Hepatocyte (in vitro differentiated cells): Measurements from ENCODE around the gene STS. TPM values are rescaled to one million over a fixed set of nuclear protein-coding genes. Genes with fewer than 3 reads are reported as not detected.

ENCODE experiments used
- DNase-seq: peaks from one replicate; pipeline ENCODE4 v3.0.0-alpha.2; 2016; ENCODE audit warnings: low spot score
- H2AFZ ChIP-seq: fragments of 200-600 bp; sonication (generic); 2 replicates; pipeline ENCODE4 v1.6.0; 2016; ENCODE audit warnings: antibody characterized with exemption, mild to moderate bottlenecking
- H3K27ac ChIP-seq: fragments of 200-600 bp; sonication (generic); 2 replicates; pipeline ENCODE4 v1.5.1; 2016; ENCODE audit warnings: mild to moderate bottlenecking
- H3K27me3 ChIP-seq: fragments of 200-600 bp; sonication (generic); 2 replicates; pipeline ENCODE4 v1.6.1; 2016
- H3K36me3 ChIP-seq: fragments of 200-600 bp; sonication (generic); replicated peaks from 2 replicates; pipeline ENCODE4 v1.5.1; 2016; ENCODE audit warnings: low read depth; ENCODE audit not compliant: insufficient read depth
- H3K4me1 ChIP-seq: fragments of 200-600 bp; sonication (generic); 2 replicates; pipeline ENCODE4 v1.5.1; 2016; ENCODE audit warnings: mild to moderate bottlenecking, moderate library complexity; ENCODE audit not compliant: insufficient read depth
- H3K4me2 ChIP-seq: fragments of 200-600 bp; sonication (generic); 2 replicates; pipeline ENCODE4 v1.6.0; 2016
- H3K4me3 ChIP-seq: fragments of 200-600 bp; sonication (generic); 2 replicates; pipeline ENCODE4 v1.5.1; 2016; ENCODE audit warnings: mild to moderate bottlenecking
- H3K79me2 ChIP-seq: fragments of 200-600 bp; sonication (generic); 2 replicates; pipeline ENCODE4 v1.6.0; 2017; ENCODE audit warnings: mild to moderate bottlenecking
- H3K9me2 ChIP-seq: fragments of 200-600 bp; sonication (generic); replicated peaks from 2 replicates; pipeline ENCODE4 v1.6.0; 2017; ENCODE audit warnings: mild to moderate bottlenecking; ENCODE audit not compliant: insufficient read depth
- H3K9me3 ChIP-seq: fragments of 200-600 bp; sonication (generic); 2 replicates; pipeline ENCODE4 v1.5.1; 2016; ENCODE audit warnings: low read depth, mild to moderate bottlenecking
- H4K20me1 ChIP-seq: fragments of 200-600 bp; sonication (generic); 2 replicates; pipeline ENCODE4 v1.6.0; 2016; ENCODE audit warnings: mild to moderate bottlenecking; ENCODE audit not compliant: insufficient read depth, poor library complexity, severe bottlenecking
- CTCF ChIP-seq: fragments of 200-600 bp; sonication (generic); IDR thresholded peaks from 2 replicates; pipeline ENCODE4 v1.5.1; 2016; ENCODE audit warnings: antibody characterized with exemption, mild to moderate bottlenecking; ENCODE audit not compliant: poor library complexity
- EZH2 ChIP-seq: fragments of 200-600 bp; sonication (generic); IDR thresholded peaks from 2 replicates; pipeline ENCODE4 v1.6.1; 2016; ENCODE audit warnings: antibody characterized with exemption, mild to moderate bottlenecking, borderline replicate concordance
- EZH2phosphoT487 ChIP-seq: fragments of 200-600 bp; sonication (generic); IDR thresholded peaks from one replicate; pipeline ENCODE4 v1.6.1; 2018; ENCODE audit warnings: antibody characterized with exemption, mild to moderate bottlenecking, low read depth, moderate library complexity; ENCODE audit not compliant: unreplicated experiment, severe bottlenecking
- WGBS: methylation state at CpG from one replicate; pipeline ENCODE4 v1.1.6; 2016; ENCODE audit warnings: low lambda C conversion rate; ENCODE audit errors: missing lambda C conversion rate; 5-methylcytosine and 5-hydroxymethylcytosine counted together
- polyA plus RNA-seq: library from polyadenylated mRNA; unstranded; fragments of >200 nt; fragmentation: Nextera tagmentation; extraction: Ambion mirVana; gene quantifications from 2 replicates; pipeline ENCODE4 v1.2.1, GENCODE V29; 2016
- total RNA-seq: library from RNA; depleted of rRNA; stranded (reverse); fragments of >200 nt; gene quantifications from 2 replicates; pipeline ENCODE4 v1.2.3, GENCODE V29; 2014

STS gene
- 6.5 and 7.0 TPM in 2 replicates for total RNA-seq
- polyA plus RNA-seq, result 3.7 and 4.4 TPM in 2 replicates

GRCh38 chrX:7147413-7147977 lies at the start of gene STS:
TSS of gene STS (plus strand) at chrX:7147712. CDS start at chrX:7253200, 105,488 bp downstream.
- no peaks in the 10 kb centered on the region for H3K9me2 ChIP-seq
- DNase-seq, result peak; percentile 59
- H3K9me3 ChIP-seq, result no peaks in the 10 kb centered on the region
- H3K36me3 ChIP-seq, result no peaks in the 10 kb centered on the region
- H3K4me2 ChIP-seq, result peak within 1 kb of the TSS; percentile 81
- no peaks in the 10 kb centered on the region for H3K4me1 ChIP-seq
- peak within 1 kb of the TSS; percentile 94 for H3K4me3 ChIP-seq
- H3K79me2 ChIP-seq, result peaks cover 5% of the 10 kb centered on the region
- 51% methylated on average over 33 of the region's 61 CpGs for WGBS
- H3K27me3 ChIP-seq, result no peaks in the 10 kb centered on the region
- H4K20me1 ChIP-seq, result no peaks in the 10 kb centered on the region
- peak within 1 kb of the TSS; percentile 92 for H2AFZ ChIP-seq
- H3K27ac ChIP-seq, result peak within 1 kb of the TSS; percentile 97
- TF ChIP-seq EZH2phosphoT487 (no peak), EZH2 (no peak), CTCF (no peak)

GRCh38 chrX:7100022-7100421 lies 47.5 kb upstream of the STS start:
- H3K79me2 ChIP-seq, result no peaks in the 10 kb centered on the region
- WGBS, result 76% methylated on average over 5 of the region's 7 CpGs
- no peaks in the 10 kb centered on the region for H3K9me2 ChIP-seq
- TF ChIP-seq EZH2 (no peak), EZH2phosphoT487 (no peak), CTCF (no peak)
- no peak overlapping the region for H3K4me3 ChIP-seq
- no peaks in the 10 kb centered on the region for H3K9me3 ChIP-seq
- no peak overlapping the region for H3K4me2 ChIP-seq
- H3K27me3 ChIP-seq, result no peaks in the 10 kb centered on the region
- H3K4me1 ChIP-seq, result no peaks in the 10 kb centered on the region
- no peaks in the 10 kb centered on the region for H4K20me1 ChIP-seq
- DNase-seq, result no peak
- no peak overlapping the region for H2AFZ ChIP-seq
- no peak overlapping the region for H3K27ac ChIP-seq
- no peaks in the 10 kb centered on the region for H3K36me3 ChIP-seq

GRCh38 chrX:7102119-7102518 lies 45.4 kb upstream of the STS start:
- TF ChIP-seq CTCF (no peak), EZH2phosphoT487 (no peak), EZH2 (no peak)
- Histone ChIP-seq H3K27ac (no peak overlapping the region), H3K4me3 (no peak overlapping the region), H2AFZ (no peak overlapping the region), H3K4me2 (no peak overlapping the region), H3K9me3 (no peaks in the 10 kb centered on the region), H3K36me3 (no peaks in the 10 kb centered on the region), H3K4me1 (no peaks in the 10 kb centered on the region), H3K79me2 (no peaks in the 10 kb centered on the region), H4K20me1 (no peaks in the 10 kb centered on the region), H3K27me3 (no peaks in the 10 kb centered on the region), H3K9me2 (no peaks in the 10 kb centered on the region)
- DNase-seq, result no peak
- 47% methylated on average over 3 of the region's 3 CpGs for WGBS
